IMR-90 (cell line): ENCODE results near the gene IRAG1. TPM values are rescaled to one million over a fixed set of nuclear protein-coding genes. Genes with fewer than 3 reads are reported as not detected.
A peak's percentile ranks its signal among the peaks of the same experiment; 100 is the strongest.

Experiments used
- ATAC-seq: fragments of 200-7000 bp; cut with Tn5 transposase; 2 replicates; pipeline ENCODE4 v1.9.1; 2020; ENCODE audit warnings: low read depth, mild to moderate bottlenecking, moderate library complexity
- BruUV-seq: library from RNA; stranded (reverse); fragments of 400-500 nt; replicated peaks from 2 replicates; lab custom pipeline; 2021; lab: Mats Ljungman, UMichigan
- CTCF ChIA-PET: fragments of 300-600 bp; formaldehyde crosslinking; extraction: SDS; loops from one replicate; lab custom pipeline; 2021; ENCODE audit warnings: antibody characterized with exemption; lab: Yijun Ruan, JAX
- POLR2A ChIA-PET: fragments of 300-600 bp; sonication (Branson Sonifier 250); formaldehyde crosslinking; loops from one replicate; lab custom pipeline; 2022; ENCODE audit warnings: antibody characterized with exemption; ENCODE audit not compliant: unreplicated experiment; lab: Charles Lee
- DNase-seq: peaks from one replicate; pipeline ENCODE4 v3.0.0; 2013
- H2AFZ ChIP-seq: replicated peaks from 2 replicates; pipeline ENCODE3; 2013; ENCODE audit warnings: low read length, mild to moderate bottlenecking; ENCODE audit not compliant: poor library complexity
- H2AK5ac ChIP-seq: 2 replicates; pipeline ENCODE4 v1.6.1; 2013; ENCODE audit warnings: low read depth, low read length, inconsistent platforms
- H2AK9ac ChIP-seq: replicated peaks from 2 replicates; pipeline ENCODE3; 2013; ENCODE audit warnings: mild to moderate bottlenecking, low read depth, low read length, moderate library complexity; ENCODE audit not compliant: poor library complexity
- H2BK120ac ChIP-seq: 2 replicates; pipeline ENCODE4 v1.6.1; 2013; ENCODE audit warnings: low read depth, low read length, inconsistent platforms
- H2BK15ac ChIP-seq: 3 replicates; pipeline ENCODE4 v1.6.1; 2013; ENCODE audit warnings: low read depth, low read length, inconsistent platforms
- H2BK20ac ChIP-seq: 2 replicates; pipeline ENCODE4 v1.6.1; 2013; ENCODE audit warnings: low read depth, mild to moderate bottlenecking, inconsistent platforms, low read length, moderate library complexity
- H2BK5ac ChIP-seq: 2 replicates; pipeline ENCODE4 v1.6.1; 2013; ENCODE audit warnings: mild to moderate bottlenecking, low read depth, low read length, inconsistent platforms; ENCODE audit not compliant: poor library complexity, severe bottlenecking
- H3K14ac ChIP-seq: replicated peaks from 2 replicates; pipeline ENCODE4 v1.6.1; 2013; ENCODE audit warnings: low read depth, low read length, inconsistent platforms
- H3K18ac ChIP-seq: 2 replicates; pipeline ENCODE4 v1.6.1; 2013; ENCODE audit warnings: low read depth, low read length, control low read depth
- H3K23ac ChIP-seq: 2 replicates; pipeline ENCODE4 v1.6.1; 2013; ENCODE audit warnings: low read depth, low read length, inconsistent platforms
- H3K27ac ChIP-seq: 2 replicates; pipeline ENCODE4 v1.5.1; 2013; ENCODE audit warnings: mild to moderate bottlenecking, control low read depth, low read length; ENCODE audit not compliant: insufficient read depth
- H3K27me3 ChIP-seq: 2 replicates; pipeline ENCODE4 v1.6.1; 2013; ENCODE audit warnings: low read length; ENCODE audit not compliant: control insufficient read depth, insufficient read depth
- H3K36me3 ChIP-seq: 2 replicates; pipeline ENCODE4 v1.6.1; 2013; ENCODE audit warnings: low read length, mixed read lengths; ENCODE audit not compliant: control insufficient read depth, insufficient read depth
- H3K4ac ChIP-seq: 2 replicates; pipeline ENCODE4 v1.6.1; 2013; ENCODE audit warnings: low read depth, low read length, inconsistent platforms
- H3K4me1 ChIP-seq: 2 replicates; pipeline ENCODE4 v1.6.1; 2013; ENCODE audit warnings: low read length, mixed read lengths; ENCODE audit not compliant: control insufficient read depth, insufficient read depth
- H3K4me2 ChIP-seq: 2 replicates; pipeline ENCODE4 v1.6.1; 2013; ENCODE audit warnings: low read depth, mild to moderate bottlenecking, control low read depth, low read length, moderate library complexity
- H3K4me3 ChIP-seq: 2 replicates; pipeline ENCODE4 v1.5.1; 2013; ENCODE audit warnings: low read depth, mild to moderate bottlenecking, control low read depth, low read length, moderate library complexity; ENCODE audit not compliant: insufficient read depth
- H3K56ac ChIP-seq: 2 replicates; pipeline ENCODE4 v1.6.1; 2013; ENCODE audit warnings: low read length, inconsistent platforms; ENCODE audit not compliant: insufficient read depth; ENCODE audit errors: extremely low read depth
- H3K79me1 ChIP-seq, 2 experiments: 2 replicates each; pipeline ENCODE4 v1.6.1; 2013; ENCODE audit warnings: low read length in 2 of 2, inconsistent platforms in 1 of 2, low read depth in 1 of 2
- H3K9ac ChIP-seq: 2 replicates; pipeline ENCODE4 v1.6.1; 2013; ENCODE audit warnings: low read depth, low read length, control low read depth
- H3K9me1 ChIP-seq: 2 replicates; pipeline ENCODE4 v1.6.1; 2013; ENCODE audit warnings: low read length, inconsistent platforms; ENCODE audit not compliant: insufficient read depth
- H3K9me3 ChIP-seq: 2 replicates; pipeline ENCODE4 v1.6.1; 2013; ENCODE audit warnings: low read length; ENCODE audit not compliant: control insufficient read depth, insufficient read depth
- H4K20me1 ChIP-seq: 2 replicates; pipeline ENCODE4 v1.6.1; 2013; ENCODE audit warnings: low read length, inconsistent platforms; ENCODE audit not compliant: insufficient read depth
- H4K5ac ChIP-seq: 2 replicates; pipeline ENCODE4 v1.6.1; 2013; ENCODE audit warnings: mild to moderate bottlenecking, low read depth, low read length, control low read depth
- H4K8ac ChIP-seq, 2 experiments: 2 replicates each; pipeline ENCODE4 v1.6.1; 2013; ENCODE audit warnings: low read depth in 2 of 2, low read length in 2 of 2, control low read depth in 1 of 2, inconsistent platforms in 1 of 2
- H4K91ac ChIP-seq: 2 replicates; pipeline ENCODE4 v1.6.1; 2013; ENCODE audit warnings: low read depth, low read length, inconsistent platforms; ENCODE audit not compliant: insufficient read depth
- BHLHE40 ChIP-seq: fragments of 150-350 bp; IDR thresholded peaks from 2 replicates; pipeline ENCODE4 v1.6.1; 2016; ENCODE audit warnings: mild to moderate bottlenecking, low read depth, low read length
- CEBPB ChIP-seq: IDR thresholded peaks from 2 replicates; pipeline ENCODE4 v1.6.1; 2012; ENCODE audit warnings: low read depth, low read length, improper control_type of control experiment
- CHD1 ChIP-seq: IDR thresholded peaks from 2 replicates; pipeline ENCODE4 v1.6.1; 2012; ENCODE audit warnings: low read depth, low read length, improper control_type of control experiment
- CTCF ChIP-seq: conservative IDR thresholded peaks from 2 replicates; pipeline ENCODE4 v1.5.1; 2012; ENCODE audit warnings: mild to moderate bottlenecking, low read depth, low read length, improper control_type of control experiment
- ELK1 ChIP-seq: fragments of 150-350 bp; IDR thresholded peaks from 2 replicates; pipeline ENCODE4 v1.6.1; 2016; ENCODE audit warnings: low read depth, mild to moderate bottlenecking, low read length, moderate library complexity, borderline replicate concordance
- FOS ChIP-seq: fragments of 150-350 bp; IDR thresholded peaks from 2 replicates; pipeline ENCODE4 v1.6.1; 2016; ENCODE audit warnings: low read depth, low read length
- MAFK ChIP-seq: IDR thresholded peaks from 2 replicates; pipeline ENCODE4 v1.6.1; 2012; ENCODE audit warnings: low read depth, low read length, improper control_type of control experiment
- MAZ ChIP-seq: IDR thresholded peaks from 2 replicates; pipeline ENCODE4 v1.6.1; 2012; ENCODE audit warnings: low read depth, mild to moderate bottlenecking, low read length, improper control_type of control experiment, moderate library complexity, borderline replicate concordance
- MXI1 ChIP-seq: IDR thresholded peaks from 2 replicates; pipeline ENCODE4 v1.6.1; 2012; ENCODE audit warnings: low read depth, mild to moderate bottlenecking, low read length, moderate library complexity, borderline replicate concordance
- NFE2L2 ChIP-seq: fragments of 150-350 bp; IDR thresholded peaks from 2 replicates; pipeline ENCODE4 v1.6.1; 2016; ENCODE audit warnings: low read depth, mild to moderate bottlenecking, low read length
- POLR2A ChIP-seq: IDR thresholded peaks from 2 replicates; pipeline ENCODE4 v1.6.1; 2012; ENCODE audit warnings: mild to moderate bottlenecking, low read depth, low read length
- RAD21 ChIP-seq: IDR thresholded peaks from 2 replicates; pipeline ENCODE4 v1.6.1; 2012; ENCODE audit warnings: low read length, improper control_type of control experiment
- RCOR1 ChIP-seq: IDR thresholded peaks from 2 replicates; pipeline ENCODE4 v1.6.1; 2012; ENCODE audit warnings: mild to moderate bottlenecking, low read length, improper control_type of control experiment; ENCODE audit not compliant: insufficient replicate concordance
- RFX5 ChIP-seq: IDR thresholded peaks from 2 replicates; pipeline ENCODE4 v1.8.0; 2012; ENCODE audit warnings: low read depth, mild to moderate bottlenecking, low read length, moderate library complexity
- SMC3 ChIP-seq: fragments of 150-350 bp; IDR thresholded peaks from 2 replicates; pipeline ENCODE4 v1.6.1; 2016; ENCODE audit warnings: low read depth, mild to moderate bottlenecking, antibody characterized with exemption, low read length, moderate library complexity
- USF2 ChIP-seq: fragments of 150-350 bp; IDR thresholded peaks from 2 replicates; pipeline ENCODE4 v1.6.1; 2017; ENCODE audit warnings: mild to moderate bottlenecking, antibody characterized with exemption, low read length, low read depth
- WGBS, 2 experiments: methylation state at CpG; one replicate each; pipeline versions ENCODE4 v1.1.5 to v1.1.7; 2013; ENCODE audit warnings: missing lambda C conversion rate in 2 of 2; ENCODE audit not compliant: insufficient read length in 1 of 2; ENCODE audit errors: extremely low coverage in 2 of 2; 5-methylcytosine and 5-hydroxymethylcytosine counted together
- dilution Hi-C: fragments of 300-500 bp; cut with HindIII; formaldehyde crosslinking; loops from one replicate; pipeline ENCODE4 v1.14.3; 2018; ENCODE audit warnings: low sequenced_read_pairs; ENCODE audit not compliant: unreplicated experiment
- in situ Hi-C: fragments of 300-500 bp; cut with MboI; formaldehyde crosslinking; loops from 3 replicates; pipeline ENCODE4 v1.14.3; 2019; ENCODE audit warnings: low sequenced_read_pairs, inconsistent platforms, mixed read lengths
- intact Hi-C: fragments of 100-400 bp; cut with micrococcal nuclease; formaldehyde crosslinking; loops from 2 replicates; pipeline ENCODE4 v1.10.0; 2022
- polyA plus RNA-seq, 3 experiments: library from polyadenylated mRNA; depleted of rRNA; stranded (reverse); fragments of >200 nt; gene quantifications; 2 replicates each; pipeline ENCODE4 v1.2.3, GENCODE V29; 2012; ENCODE audit warnings: low replicate concordance in 1 of 3
- total RNA-seq: library from RNA; depleted of rRNA; stranded (reverse); fragments of >200 nt; gene quantifications from 2 replicates; pipeline ENCODE4 v1.2.3, GENCODE V29; 2012

Gene IRAG1
- total and polyA plus RNA-seq, 2 of the 4 experiments (the other 2 are of a cell fraction): 19.4 to 25.8 TPM

DNA sequence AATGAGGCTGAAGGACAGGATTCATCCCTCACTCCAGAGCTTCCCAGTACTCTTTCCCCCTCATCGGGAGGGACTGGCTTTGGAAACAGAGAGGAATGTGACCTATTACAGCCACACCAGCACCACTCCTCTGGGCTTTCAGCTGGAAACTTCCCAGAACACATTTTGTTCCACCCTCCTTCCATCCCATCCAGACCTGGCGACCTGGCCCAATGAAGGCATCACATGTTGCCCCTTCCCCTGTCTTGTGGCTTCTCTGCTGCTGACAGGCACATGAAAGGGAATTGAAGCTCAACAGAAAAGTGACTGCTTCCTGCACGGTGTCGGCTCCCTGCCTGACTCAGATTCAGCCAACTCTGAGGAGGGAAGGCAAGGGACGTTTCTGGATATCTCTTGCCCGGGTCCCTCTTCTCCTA is 19.1 kb downstream of the IRAG1 start:
- Histone ChIP-seq H3K9ac (peak overlapping the region; percentile 27; the same call in 1 of the 2 replicates), H4K5ac (peak overlapping the region; percentile 66), H3K56ac (no peak overlapping the region), H3K14ac (peak overlapping the region; percentile 88), H3K9me3 (no peaks in the 10 kb centered on the region), H2BK20ac (peak overlapping the region; percentile 64), H3K23ac (peak overlapping the region; percentile 66), H3K79me1 (peaks cover 36 to 75% of the 10 kb centered on the region in 2 experiments), H2BK120ac (peak overlapping the region; percentile 89), H2BK5ac (peak overlapping the region; percentile 79), H3K18ac (peak overlapping the region; percentile 72), H4K8ac (peak overlapping the region; percentile 73 to 77; a peak in 3 of 4 replicates), H2AK5ac (peak overlapping the region; percentile 89), H3K9me1 (peaks cover 44% of the 10 kb centered on the region), H3K4me3 (no peak overlapping the region), H3K36me3 (peaks cover 21% of the 10 kb centered on the region), H3K4me2 (peak overlapping the region; percentile 26; the same call in 1 of the 2 replicates), H2AK9ac (peak overlapping the region; percentile 76), H2BK15ac (peak overlapping the region; percentile 92; the same call in 2 of the 3 replicates), H2AFZ (peak overlapping the region; percentile 81), H3K27me3 (no peaks in the 10 kb centered on the region), H4K20me1 (no peaks in the 10 kb centered on the region), H4K91ac (peak overlapping the region; percentile 97), H3K4ac (peak overlapping the region; percentile 80), H3K27ac (peak overlapping the region; percentile 83), H3K4me1 (peaks cover 27% of the 10 kb centered on the region)
- POLR2A ChIA-PET: no interaction called here
- WGBS, 2 experiments: 44% methylated on average over 2 of the region's 6 CpGs; no CpG with 5 or more reads in 1 of the 2 experiments
- BruUV-seq: no TSS peak
- in situ Hi-C loops (no loop called here), intact Hi-C loops (no loop called here), dilution Hi-C loops (no loop called here)
- no peak for DNase-seq
- CTCF ChIA-PET: no interaction called here
- ATAC-seq: peak; percentile 33
- TF ChIP-seq CHD1 (no peak), CTCF (no peak), SMC3 (no peak), RFX5 (no peak), RCOR1 (no peak), MAZ (no peak), NFE2L2 (no peak), MAFK (no peak), MXI1 (no peak), FOS (no peak), RAD21 (no peak), POLR2A (no peak), BHLHE40 (no peak), USF2 (no peak), ELK1 (no peak), CEBPB (no peak)
